ENCODE results near the gene IL34.

DNA sequence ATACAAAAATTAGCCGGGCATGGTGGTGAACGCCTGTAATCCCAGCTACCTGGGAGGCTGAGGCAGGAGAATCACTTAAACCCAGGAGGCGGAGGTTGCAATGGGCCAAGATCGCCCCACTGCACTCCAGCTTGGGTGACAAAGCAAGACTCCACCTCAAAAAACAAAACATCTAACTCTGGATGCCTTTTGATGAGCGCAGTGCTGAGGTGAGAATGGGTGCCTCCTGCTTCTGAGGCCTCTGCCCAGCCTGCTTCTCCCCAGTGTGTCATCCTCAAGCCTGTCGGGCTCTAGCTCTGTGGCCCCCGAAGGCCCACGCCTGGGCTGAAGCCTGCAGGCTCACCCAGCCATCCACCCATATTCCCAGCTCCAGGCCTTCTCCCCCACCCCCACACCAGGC lies 50.0 kb downstream of the IL34 start:
- TF ChIP-seq, protein P1, sequence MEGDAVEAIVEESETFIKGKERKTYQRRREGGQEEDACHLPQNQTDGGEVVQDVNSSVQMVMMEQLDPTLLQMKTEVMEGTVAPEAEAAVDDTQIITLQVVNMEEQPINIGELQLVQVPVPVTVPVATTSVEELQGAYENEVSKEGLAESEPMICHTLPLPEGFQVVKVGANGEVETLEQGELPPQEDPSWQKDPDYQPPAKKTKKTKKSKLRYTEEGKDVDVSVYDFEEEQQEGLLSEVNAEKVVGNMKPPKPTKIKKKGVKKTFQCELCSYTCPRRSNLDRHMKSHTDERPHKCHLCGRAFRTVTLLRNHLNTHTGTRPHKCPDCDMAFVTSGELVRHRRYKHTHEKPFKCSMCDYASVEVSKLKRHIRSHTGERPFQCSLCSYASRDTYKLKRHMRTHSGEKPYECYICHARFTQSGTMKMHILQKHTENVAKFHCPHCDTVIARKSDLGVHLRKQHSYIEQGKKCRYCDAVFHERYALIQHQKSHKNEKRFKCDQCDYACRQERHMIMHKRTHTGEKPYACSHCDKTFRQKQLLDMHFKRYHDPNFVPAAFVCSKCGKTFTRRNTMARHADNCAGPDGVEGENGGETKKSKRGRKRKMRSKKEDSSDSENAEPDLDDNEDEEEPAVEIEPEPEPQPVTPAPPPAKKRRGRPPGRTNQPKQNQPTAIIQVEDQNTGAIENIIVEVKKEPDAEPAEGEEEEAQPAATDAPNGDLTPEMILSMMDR (IDR thresholded peaks at IDR 0.05): no peak
- no peak for TF ChIP-seq POLR2A (IDR thresholded peaks at IDR 0.05)
